ENCODE measurements around the gene PXN.
"Not testable (repeated sequence)": the region's sequence is repeated elsewhere in the genome, so short reads cannot be mapped to it uniquely, and the experiment has no call there.

PXN gene

GRCh38 chr12:120262852-120263747, 2.4 kb downstream of the PXN start:
- no peak for DNase-seq (ENCODE audit: low read depth in 2 of 2)

GRCh38 chr12:120261951-120262851, 3.3 kb downstream of the PXN start:
- DNase-seq (ENCODE audit: low read depth in 2 of 2) = no peak

- no peak for DNase-seq (ENCODE audit: low read depth in 2 of 2)
These were observed 4.9 kb downstream of the PXN start for GRCh38 chr12:120260607-120261006.

- DNase-seq (ENCODE audit: low read depth in 2 of 2) = no peak
These were observed 5.9 kb downstream of the PXN start for GRCh38 chr12:120259418-120260202.

- DNase-seq (ENCODE audit: low read depth in 2 of 2) = no peak
These were observed 7.1 kb downstream of the PXN start for GRCh38 chr12:120258323-120258896.

- no peak for DNase-seq (ENCODE audit: low read depth in 2 of 2)
These were observed 8.3 kb downstream of the PXN start for GRCh38 chr12:120257041-120257821.

- DNase-seq (ENCODE audit: low read depth in 2 of 2) = no peak
These were observed 10.7 kb downstream of the PXN start for GRCh38 chr12:120254809-120255208.

GRCh38 chr12:120253313-120253712, 12.2 kb downstream of the PXN start:
- not testable (repeated sequence) for DNase-seq (ENCODE audit: low read depth in 2 of 2)

- DNase-seq (ENCODE audit: low read depth in 2 of 2) = peak; percentile 67 to 68
These were observed 13.2 kb downstream of the PXN start for GRCh38 chr12:120252071-120252906.

- DNase-seq (ENCODE audit: low read depth in 2 of 2) = not testable (repeated sequence)
These were observed 14.0 kb downstream of the PXN start for GRCh38 chr12:120251364-120252070.

- DNase-seq (ENCODE audit: low read depth in 2 of 2) = no peak
These were observed 15.4 kb downstream of the PXN start for GRCh38 chr12:120249875-120250795.

GRCh38 chr12:120249266-120249874, 16.2 kb downstream of the PXN start:
- no peak for DNase-seq (ENCODE audit: low read depth in 2 of 2)

- no peak for DNase-seq (ENCODE audit: low read depth in 2 of 2)
These were observed 17.9 kb downstream of the PXN start for GRCh38 chr12:120247621-120248030.

- no peak for DNase-seq (ENCODE audit: low read depth in 2 of 2)
These were observed 18.3 kb downstream of the PXN start for GRCh38 chr12:120247183-120247582.

GRCh38 chr12:120246705-120247104, 18.8 kb downstream of the PXN start:
- DNase-seq (ENCODE audit: low read depth in 2 of 2) = not testable (repeated sequence)

GRCh38 chr12:120242971-120243699, 22.4 kb downstream of the PXN start:
- DNase-seq (ENCODE audit: low read depth in 2 of 2) = no peak

Data from stimulated activated CD8-positive, alpha-beta memory T cell treated with anti-CD3 and anti-CD28 coated beads, Interleukin-15, amount 100 ng/mL, for 48 hours (primary cell).